Fibroblast of lung (primary cell): ENCODE data around the gene GRSF1. TPM values are rescaled to one million over a fixed set of nuclear protein-coding genes. Genes with fewer than 3 reads are reported as not detected.

Experiments used
- DNase-seq, 2 donors: peaks; one replicate each; pipeline versions ENCODE4 v3.0.0 to v3.0.0-alpha.2; 2010; ENCODE audit warnings: low read depth in 2 of 2
- H2AFZ ChIP-seq: 2 replicates; pipeline ENCODE4 v1.5.1; 2012; ENCODE audit warnings: low read length, control low read depth, inconsistent platforms
- H3K27ac ChIP-seq: 2 replicates; pipeline ENCODE4 v1.5.1; 2011; ENCODE audit warnings: low read length, control low read depth; ENCODE audit not compliant: insufficient read depth
- H3K27me3 ChIP-seq: 2 replicates; pipeline ENCODE4 v1.5.1; 2011; ENCODE audit warnings: mild to moderate bottlenecking, low read length; ENCODE audit not compliant: control insufficient read depth, insufficient read depth
- H3K36me3 ChIP-seq: 2 replicates; pipeline ENCODE4 v1.5.1; 2011; ENCODE audit warnings: low read length; ENCODE audit not compliant: control insufficient read depth, insufficient read depth
- H3K4me1 ChIP-seq: 2 replicates; pipeline ENCODE4 v1.5.1; 2011; ENCODE audit warnings: low read length; ENCODE audit not compliant: control insufficient read depth, insufficient read depth; ENCODE audit errors: extremely low read depth
- H3K4me2 ChIP-seq: 2 replicates; pipeline ENCODE4 v1.5.1; 2011; ENCODE audit warnings: low read length, control low read depth; ENCODE audit not compliant: insufficient read depth; ENCODE audit errors: extremely low read depth
- H3K4me3 ChIP-seq, 4 experiments: fragments of 200-600 bp in 1 of 4; sonication (generic) in 1 of 4; replicated peaks in 1 of 4; 2 replicates each; pipeline ENCODE4 v1.5.1; 2011 to 2016; ENCODE audit warnings: low read length in 4 of 4, low read depth in 3 of 4, mild to moderate bottlenecking in 3 of 4, control low read depth in 2 of 4, inconsistent platforms in 1 of 4, mixed read lengths in 1 of 4; ENCODE audit not compliant: insufficient read depth in 1 of 4; ENCODE audit errors: control extremely low read depth in 1 of 4
- H3K79me2 ChIP-seq: 2 replicates; pipeline ENCODE4 v1.5.1; 2012; ENCODE audit warnings: mild to moderate bottlenecking, low read length, inconsistent platforms; ENCODE audit not compliant: control insufficient read depth, insufficient read depth
- H3K9ac ChIP-seq: 2 replicates; pipeline ENCODE4 v1.5.1; 2011; ENCODE audit warnings: mild to moderate bottlenecking, low read length, control low read depth; ENCODE audit not compliant: insufficient read depth
- H3K9me3 ChIP-seq: 2 replicates; pipeline ENCODE4 v1.5.1; 2012; ENCODE audit warnings: low read depth, low read length; ENCODE audit not compliant: control insufficient read depth, insufficient read depth
- H4K20me1 ChIP-seq: 2 replicates; pipeline ENCODE4 v1.5.1; 2011; ENCODE audit warnings: low read length; ENCODE audit not compliant: control insufficient read depth, insufficient read depth; ENCODE audit errors: extremely low read depth
- EZH2 ChIP-seq: IDR thresholded peaks from 2 replicates; pipeline ENCODE4 v1.5.1; 2012; ENCODE audit warnings: low read length, control low read depth, mild to moderate bottlenecking; ENCODE audit errors: missing control alignments
- polyA plus RNA-seq, 2 donors: library from polyadenylated mRNA; depleted of rRNA in 1 of 2; stranded (reverse) in 1 of 2; unstranded in 1 of 2; fragments of >200 nt; gene quantifications; 2 replicates each; pipeline ENCODE4 v1.2.1, GENCODE V29; 2011 to 2012; ENCODE audit warnings: missing spikeins in 1 of 2
- total RNA-seq: library from RNA; depleted of rRNA; stranded (reverse); fragments of >200 nt; gene quantifications from 2 replicates; pipeline ENCODE4 v1.2.1, GENCODE V29; 2014
- TF ChIP-seq, protein P1 (sequence below), 2 donors: IDR thresholded peaks in 1 of 2; conservative IDR thresholded peaks in 1 of 2; 1 replicate in 1 of 2; 2 replicates in 1 of 2; pipeline ENCODE4 v1.5.1; 2011 to 2012; ENCODE audit warnings: low read length in 2 of 2, control low read depth in 1 of 2, inconsistent platforms in 1 of 2, low read depth in 1 of 2, mild to moderate bottlenecking in 1 of 2

Gene GRSF1
- total and polyA plus RNA-seq, 2 donors (not counting 1 experiment from before 2014, with no cell fraction given): 73.3 to 101 TPM

DNA sequence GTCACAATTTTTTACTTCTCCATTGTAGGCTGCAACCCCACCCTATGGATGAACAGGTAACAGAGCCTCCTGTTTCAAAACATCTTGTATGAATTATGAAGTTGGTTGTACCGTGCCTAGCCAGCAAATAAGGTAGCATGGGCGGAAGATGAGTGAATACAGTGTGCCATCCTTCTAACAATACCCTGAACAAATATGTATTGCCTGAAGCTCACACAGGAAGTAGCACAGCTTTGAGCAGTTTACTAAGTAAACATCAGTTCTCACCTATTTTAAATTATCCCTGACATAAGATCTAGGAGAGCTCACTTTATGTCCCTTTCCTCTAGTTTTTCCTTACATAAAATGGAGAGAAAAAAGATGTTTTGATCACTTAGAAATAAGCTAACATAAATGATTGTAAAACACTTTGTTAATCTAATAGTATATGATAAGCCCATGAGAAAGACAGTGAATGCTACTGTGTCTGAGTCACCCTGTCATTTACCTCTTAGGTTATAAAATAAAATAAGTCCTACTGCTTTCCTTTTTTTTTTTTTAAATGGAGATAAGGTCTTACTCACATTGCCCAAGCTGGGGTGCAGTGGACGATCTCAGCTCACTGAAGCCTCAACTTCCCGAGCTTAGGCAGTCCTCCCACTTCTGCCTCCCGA is 36.6 kb downstream of the GRSF1 start:
- H4K20me1 ChIP-seq: no peaks in the 10 kb centered on the region
- H3K36me3 ChIP-seq: no peaks in the 10 kb centered on the region
- peak in 1 of 2 donors; percentile 15 for DNase-seq
- H3K79me2 ChIP-seq: no peaks in the 10 kb centered on the region
- H3K4me2 ChIP-seq: no peak overlapping the region
- TF ChIP-seq EZH2: no peak
- TF ChIP-seq, protein P1, sequence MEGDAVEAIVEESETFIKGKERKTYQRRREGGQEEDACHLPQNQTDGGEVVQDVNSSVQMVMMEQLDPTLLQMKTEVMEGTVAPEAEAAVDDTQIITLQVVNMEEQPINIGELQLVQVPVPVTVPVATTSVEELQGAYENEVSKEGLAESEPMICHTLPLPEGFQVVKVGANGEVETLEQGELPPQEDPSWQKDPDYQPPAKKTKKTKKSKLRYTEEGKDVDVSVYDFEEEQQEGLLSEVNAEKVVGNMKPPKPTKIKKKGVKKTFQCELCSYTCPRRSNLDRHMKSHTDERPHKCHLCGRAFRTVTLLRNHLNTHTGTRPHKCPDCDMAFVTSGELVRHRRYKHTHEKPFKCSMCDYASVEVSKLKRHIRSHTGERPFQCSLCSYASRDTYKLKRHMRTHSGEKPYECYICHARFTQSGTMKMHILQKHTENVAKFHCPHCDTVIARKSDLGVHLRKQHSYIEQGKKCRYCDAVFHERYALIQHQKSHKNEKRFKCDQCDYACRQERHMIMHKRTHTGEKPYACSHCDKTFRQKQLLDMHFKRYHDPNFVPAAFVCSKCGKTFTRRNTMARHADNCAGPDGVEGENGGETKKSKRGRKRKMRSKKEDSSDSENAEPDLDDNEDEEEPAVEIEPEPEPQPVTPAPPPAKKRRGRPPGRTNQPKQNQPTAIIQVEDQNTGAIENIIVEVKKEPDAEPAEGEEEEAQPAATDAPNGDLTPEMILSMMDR (conservative IDR thresholded peaks at IDR 0.05 in 1 of 2, IDR thresholded peaks at IDR 0.05 in 1 of 2; ENCODE audit: low read depth in 1 of 2, low read length in 2 of 2): no peak
- H3K27ac ChIP-seq: no peak overlapping the region
- H2AFZ ChIP-seq: no peak overlapping the region
- H3K9ac ChIP-seq: no peak overlapping the region
- H3K4me3 ChIP-seq: no peak overlapping the region
- H3K4me1 ChIP-seq: no peaks in the 10 kb centered on the region
- no peaks in the 10 kb centered on the region for H3K27me3 ChIP-seq
- H3K9me3 ChIP-seq: no peaks in the 10 kb centered on the region

DNA sequence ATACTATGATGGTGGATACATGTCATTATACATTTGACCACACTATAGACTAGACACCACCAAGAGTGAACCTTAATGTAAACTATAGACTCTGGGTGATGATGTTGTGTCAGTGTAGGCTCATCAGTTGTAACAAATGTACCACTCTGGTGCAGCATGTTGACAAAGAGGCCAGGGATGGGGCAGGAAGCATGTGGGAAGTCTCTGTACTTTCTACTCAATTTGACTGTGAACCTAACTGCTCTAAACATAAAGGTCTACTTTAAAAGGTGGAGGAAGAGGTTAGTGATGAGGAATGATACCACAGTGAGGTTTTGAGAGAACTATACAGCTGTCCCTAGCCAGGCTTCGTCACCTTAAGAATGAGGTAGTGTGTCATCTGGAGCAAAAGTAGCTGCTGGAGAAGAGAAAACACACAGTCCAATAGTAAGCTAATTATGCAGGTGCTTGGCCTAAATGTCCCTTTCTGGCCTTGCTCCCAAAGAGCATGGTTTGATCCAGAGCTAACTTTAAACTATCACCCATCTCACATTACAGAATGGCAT is 38.4 kb downstream of the GRSF1 start:
- H4K20me1 ChIP-seq: no peaks in the 10 kb centered on the region
- no peak overlapping the region for H3K9ac ChIP-seq
- no peaks in the 10 kb centered on the region for H3K9me3 ChIP-seq
- no peaks in the 10 kb centered on the region for H3K79me2 ChIP-seq
- no peaks in the 10 kb centered on the region for H3K36me3 ChIP-seq
- no peak overlapping the region for H3K4me2 ChIP-seq
- H3K27ac ChIP-seq: no peak overlapping the region
- H2AFZ ChIP-seq: no peak overlapping the region
- no peaks in the 10 kb centered on the region for H3K27me3 ChIP-seq
- no peaks in the 10 kb centered on the region for H3K4me1 ChIP-seq
- no peak for DNase-seq
- no peak overlapping the region for H3K4me3 ChIP-seq
- TF ChIP-seq EZH2: no peak
- TF ChIP-seq, protein P1 (conservative IDR thresholded peaks at IDR 0.05 in 1 of 2, IDR thresholded peaks at IDR 0.05 in 1 of 2; ENCODE audit: low read depth in 1 of 2, low read length in 2 of 2): no peak

DNA sequence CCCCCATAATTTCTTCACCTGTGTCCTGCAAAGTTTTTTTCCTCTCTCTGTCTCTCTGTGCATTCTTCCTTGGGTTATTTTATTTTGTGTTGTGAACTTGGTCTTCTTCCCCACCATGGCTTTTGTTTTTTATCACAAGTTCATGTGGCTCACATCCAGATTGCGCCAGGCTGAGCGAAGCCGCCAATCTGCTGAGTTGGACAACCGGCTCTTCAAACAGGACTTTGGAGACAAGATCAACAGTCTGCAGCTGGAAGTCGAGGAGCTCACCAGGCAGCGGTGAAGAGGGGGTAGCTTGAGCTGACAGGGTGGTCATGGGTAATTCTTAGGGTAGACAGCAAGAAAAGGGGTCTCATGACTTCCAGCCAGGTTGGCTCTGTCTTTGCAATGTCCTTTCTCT is 46.1 kb downstream of the GRSF1 start:
- Histone ChIP-seq H3K4me1 (no peaks in the 10 kb centered on the region), H3K27me3 (no peaks in the 10 kb centered on the region), H3K4me2 (no peak overlapping the region), H3K79me2 (no peaks in the 10 kb centered on the region), H3K36me3 (peaks cover 8% of the 10 kb centered on the region), H3K4me3 (no peak overlapping the region), H2AFZ (no peak overlapping the region), H4K20me1 (no peaks in the 10 kb centered on the region), H3K9ac (no peak overlapping the region), H3K27ac (no peak overlapping the region), H3K9me3 (no peaks in the 10 kb centered on the region)
- TF ChIP-seq EZH2: no peak
- no peak for DNase-seq
